A549 treated with Mapracorat at 1 μM for 4 hours (cell line): Measurements from ENCODE around the gene SEPSECS. TPM values are rescaled to one million over a fixed set of nuclear protein-coding genes. Genes with fewer than 3 reads are reported as not detected.

Experiments used
- total RNA-seq: library from RNA; stranded (reverse); fragments of 200-300 nt; extraction: Qiagen RNA extraction; gene quantifications from 5 replicates; pipeline ENCODE4 v1.2.3, GENCODE V29; 2022

The SEPSECS gene
- 1.9 to 3.1 TPM (median 2.9 TPM) in 5 replicates for total RNA-seq

GRCh38 chr4:25159837-25160713 is at the start of gene SEPSECS:
Gene SEPSECS, minus strand, starts transcription at chr4:25160449. Its CDS starts 80 bp downstream, at chr4:25160369.

Other genes starting within 250 kb of the SEPSECS start
- 1.3 to 1.7 TPM (median 1.6 TPM) in 5 replicates for gene CCDC149, start 247.4 kb downstream of the SEPSECS start, total RNA-seq
- gene LGI2, start 129.5 kb downstream of the SEPSECS start, total RNA-seq: 0.08 to 0.41 TPM (median 0.11 TPM) in 5 replicates
- gene PI4K2B, start 73.6 kb upstream of the SEPSECS start, total RNA-seq: 5.9 to 9.0 TPM (median 7.3 TPM) in 5 replicates
- gene ZCCHC4, start 152.3 kb upstream of the SEPSECS start, total RNA-seq: 3.5 to 4.9 TPM (median 3.9 TPM) in 5 replicates
- 10.2 to 14.6 TPM (median 12.0 TPM) in 5 replicates for gene ANAPC4, start 216.8 kb upstream of the SEPSECS start, total RNA-seq